ENCODE measurements around the gene MYRF.

Gene MYRF

DNA sequence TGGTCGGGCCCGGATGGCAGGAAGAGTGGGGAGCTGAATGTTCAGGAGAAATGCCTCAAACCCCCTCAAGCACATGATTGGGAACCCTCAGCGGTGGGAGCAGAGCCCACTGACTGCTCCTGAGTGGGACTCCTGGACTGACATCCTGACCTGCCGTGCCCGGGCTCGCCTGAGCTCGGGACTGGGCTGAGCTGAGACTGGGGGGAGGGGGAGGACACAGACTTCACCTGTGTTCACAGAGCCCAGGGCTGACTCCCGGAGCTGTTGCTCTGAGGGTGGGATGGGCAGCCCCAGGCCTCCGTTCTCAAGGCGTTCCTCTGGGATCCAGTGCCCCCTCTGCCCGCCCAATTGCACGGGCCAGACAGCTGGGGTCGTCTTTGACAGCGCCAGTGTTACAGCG, 47.6 kb upstream of the MYRF start (continued):
- no peak for TF ChIP-seq ZNF157 (tag by site-specific recombination; IDR thresholded peaks at IDR 0.05)
- TF ChIP-seq ZNF146 (tag by site-specific recombination; IDR thresholded peaks at IDR 0.05), result no peak

GRCh38 chr11:61706452-61707400, 45.7 kb upstream of the MYRF start:
- TF ChIP-seq ZIC2 (tag by site-specific recombination; IDR thresholded peaks at IDR 0.05) (peak; percentile 95), ZNF426 (tag by site-specific recombination; IDR thresholded peaks at IDR 0.05) (no peak)
- no peaks in the 10 kb centered on the region for H3K36me3 ChIP-seq (ENCODE audit: control insufficient read depth in 2 of 2, insufficient read depth in 1 of 2, low read length in 2 of 2)
- no peak overlapping the region for H3K27ac ChIP-seq (ENCODE audit: extremely low read depth, low read depth, low read length)
- H3K4me3 ChIP-seq (ENCODE audit: low read depth, low read length), result no peak overlapping the region
- no peaks in the 10 kb centered on the region for H3K4me1 ChIP-seq (ENCODE audit: control insufficient read depth, insufficient read depth, low read length)
- CTCF ChIA-PET, result no interaction called here
- POLR2A ChIA-PET, result no interaction called here
- no peaks in the 10 kb centered on the region for H3K9me3 ChIP-seq (ENCODE audit: control insufficient read depth, insufficient read depth, low read depth, low read length)

DNA sequence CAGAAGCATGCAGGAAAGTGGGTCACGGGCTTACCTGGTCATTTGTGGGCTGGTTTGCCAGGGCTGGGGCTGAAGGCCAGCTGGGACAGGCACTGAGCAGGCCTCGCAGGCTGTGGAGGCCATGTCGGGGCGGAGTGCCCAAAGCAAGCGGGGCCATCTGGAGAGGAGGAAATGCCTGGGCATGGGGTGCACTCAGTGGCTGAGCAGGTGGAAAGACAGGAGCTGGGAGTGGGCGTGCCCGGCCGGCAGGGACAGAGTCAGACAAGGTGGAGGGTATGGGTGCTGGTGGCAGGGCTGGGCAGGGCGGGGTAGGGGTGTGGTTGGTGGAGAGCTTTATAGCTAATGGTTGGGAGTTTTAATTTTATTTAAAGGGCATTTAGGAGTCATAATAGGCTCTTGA, 44.9 kb upstream of the MYRF start:
- POLR2A ChIA-PET, result interaction anchor here (0.9 kb wide), 1 partner anchor 11 kb away, joined by 3 read pairs; no protein-coding TSS in a partner anchor
- CTCF ChIA-PET, result interaction anchor here (0.6 to 1.3 kb wide), 2 partner anchors 26 to 261 kb away, joined by 4 read pairs; no protein-coding TSS in a partner anchor

GRCh38 chr11:61709110-61709509, 43.3 kb upstream of the MYRF start:
- Histone ChIP-seq H3K9me3 (ENCODE audit: control insufficient read depth, insufficient read depth, low read depth, low read length) (no peaks in the 10 kb centered on the region), H3K36me3 (ENCODE audit: control insufficient read depth in 2 of 2, insufficient read depth in 1 of 2, low read length in 2 of 2) (no peaks in the 10 kb centered on the region), H3K4me3 (ENCODE audit: low read depth, low read length) (no peak overlapping the region), H3K4me1 (ENCODE audit: control insufficient read depth, insufficient read depth, low read length) (no peaks in the 10 kb centered on the region), H3K27ac (ENCODE audit: extremely low read depth, low read depth, low read length) (no peak overlapping the region)
- CTCF ChIA-PET, result interaction anchor here (0.6 to 2.1 kb wide), 6 partner anchors 12 to 141 kb away, joined by 3 to 9 read pairs (median 4); no protein-coding TSS in a partner anchor
- POLR2A ChIA-PET, result no interaction called here
- TF ChIP-seq, protein P1, sequence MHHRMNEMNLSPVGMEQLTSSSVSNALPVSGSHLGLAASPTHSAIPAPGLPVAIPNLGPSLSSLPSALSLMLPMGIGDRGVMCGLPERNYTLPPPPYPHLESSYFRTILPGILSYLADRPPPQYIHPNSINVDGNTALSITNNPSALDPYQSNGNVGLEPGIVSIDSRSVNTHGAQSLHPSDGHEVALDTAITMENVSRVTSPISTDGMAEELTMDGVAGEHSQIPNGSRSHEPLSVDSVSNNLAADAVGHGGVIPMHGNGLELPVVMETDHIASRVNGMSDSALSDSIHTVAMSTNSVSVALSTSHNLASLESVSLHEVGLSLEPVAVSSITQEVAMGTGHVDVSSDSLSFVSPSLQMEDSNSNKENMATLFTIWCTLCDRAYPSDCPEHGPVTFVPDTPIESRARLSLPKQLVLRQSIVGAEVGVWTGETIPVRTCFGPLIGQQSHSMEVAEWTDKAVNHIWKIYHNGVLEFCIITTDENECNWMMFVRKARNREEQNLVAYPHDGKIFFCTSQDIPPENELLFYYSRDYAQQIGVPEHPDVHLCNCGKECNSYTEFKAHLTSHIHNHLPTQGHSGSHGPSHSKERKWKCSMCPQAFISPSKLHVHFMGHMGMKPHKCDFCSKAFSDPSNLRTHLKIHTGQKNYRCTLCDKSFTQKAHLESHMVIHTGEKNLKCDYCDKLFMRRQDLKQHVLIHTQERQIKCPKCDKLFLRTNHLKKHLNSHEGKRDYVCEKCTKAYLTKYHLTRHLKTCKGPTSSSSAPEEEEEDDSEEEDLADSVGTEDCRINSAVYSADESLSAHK (tag by site-specific recombination; IDR thresholded peaks at IDR 0.05), result no peak
- TF ChIP-seq ZNF501 (tag by site-specific recombination; IDR thresholded peaks at IDR 0.05), result no peak
- no peak for TF ChIP-seq ZNF26 (tag by site-specific recombination; IDR thresholded peaks at IDR 0.05)
- TF ChIP-seq, protein P2, sequence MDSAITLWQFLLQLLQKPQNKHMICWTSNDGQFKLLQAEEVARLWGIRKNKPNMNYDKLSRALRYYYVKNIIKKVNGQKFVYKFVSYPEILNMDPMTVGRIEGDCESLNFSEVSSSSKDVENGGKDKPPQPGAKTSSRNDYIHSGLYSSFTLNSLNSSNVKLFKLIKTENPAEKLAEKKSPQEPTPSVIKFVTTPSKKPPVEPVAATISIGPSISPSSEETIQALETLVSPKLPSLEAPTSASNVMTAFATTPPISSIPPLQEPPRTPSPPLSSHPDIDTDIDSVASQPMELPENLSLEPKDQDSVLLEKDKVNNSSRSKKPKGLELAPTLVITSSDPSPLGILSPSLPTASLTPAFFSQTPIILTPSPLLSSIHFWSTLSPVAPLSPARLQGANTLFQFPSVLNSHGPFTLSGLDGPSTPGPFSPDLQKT (IDR thresholded peaks at IDR 0.05; ENCODE audit: borderline replicate concordance, low read depth, low read length), result no peak
- TF ChIP-seq ZNF555 (tag by site-specific recombination; conservative IDR thresholded peaks at IDR 0.05), result no peak
- no peak for TF ChIP-seq ZBTB8A (tag by site-specific recombination; IDR thresholded peaks at IDR 0.05)
- TF ChIP-seq REST (tag by site-specific recombination; IDR thresholded peaks at IDR 0.05), result no peak
- no peak for TF ChIP-seq ZNF701 (tag by site-specific recombination; IDR thresholded peaks at IDR 0.05)
- TF ChIP-seq ZNF423 (tag by site-specific recombination; IDR thresholded peaks at IDR 0.05), result no peak
- no peak for TF ChIP-seq TSHZ1 (tag by site-specific recombination; IDR thresholded peaks at IDR 0.05; ENCODE audit: borderline replicate concordance)

More for the DNA sequence above, 44.9 kb upstream of the MYRF start:
- Histone ChIP-seq H3K27ac (ENCODE audit: extremely low read depth, low read depth, low read length) (no peak overlapping the region), H3K9me3 (ENCODE audit: control insufficient read depth, insufficient read depth, low read depth, low read length) (no peaks in the 10 kb centered on the region), H3K4me3 (ENCODE audit: low read depth, low read length) (no peak overlapping the region), H3K36me3 (ENCODE audit: control insufficient read depth in 2 of 2, insufficient read depth in 1 of 2, low read length in 2 of 2) (no peaks in the 10 kb centered on the region), H3K4me1 (ENCODE audit: control insufficient read depth, insufficient read depth, low read length) (no peaks in the 10 kb centered on the region)
- TF ChIP-seq KLF1 (tag by site-specific recombination; IDR thresholded peaks at IDR 0.05) (peak; percentile 96), ZNF16 (tag by site-specific recombination; IDR thresholded peaks at IDR 0.05; ENCODE audit: low read depth) (no peak), KLF8 (tag by site-specific recombination; IDR thresholded peaks at IDR 0.05) (peak; percentile 22; the same call in 1 of the 2 replicates)
